ENCODE data around the gene LINGO1.
A peak's percentile ranks its signal among the peaks of the same experiment; 100 is the strongest.

The LINGO1 gene

DNA sequence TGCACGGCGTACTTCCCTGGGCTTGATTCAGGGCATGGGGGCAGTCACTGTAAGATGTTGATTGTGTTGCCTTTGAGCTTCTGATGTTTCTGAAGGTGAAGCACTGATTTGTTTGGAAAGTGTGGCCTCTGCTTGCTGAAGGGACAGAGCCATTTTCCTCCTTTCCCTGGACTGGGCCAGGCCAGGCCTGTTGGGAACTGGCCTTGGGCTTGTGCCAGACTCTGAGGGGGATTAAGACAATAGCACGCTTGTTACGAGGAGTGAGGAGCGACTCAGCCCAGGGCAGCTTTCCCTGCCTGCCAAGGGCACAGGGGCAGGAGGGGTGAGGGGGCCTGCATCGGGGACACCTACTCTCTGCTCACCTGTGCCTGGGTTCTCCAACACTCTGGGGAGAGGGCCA is 42.9 kb downstream of the LINGO1 start:
- DNase-seq, result no peak

DNA sequence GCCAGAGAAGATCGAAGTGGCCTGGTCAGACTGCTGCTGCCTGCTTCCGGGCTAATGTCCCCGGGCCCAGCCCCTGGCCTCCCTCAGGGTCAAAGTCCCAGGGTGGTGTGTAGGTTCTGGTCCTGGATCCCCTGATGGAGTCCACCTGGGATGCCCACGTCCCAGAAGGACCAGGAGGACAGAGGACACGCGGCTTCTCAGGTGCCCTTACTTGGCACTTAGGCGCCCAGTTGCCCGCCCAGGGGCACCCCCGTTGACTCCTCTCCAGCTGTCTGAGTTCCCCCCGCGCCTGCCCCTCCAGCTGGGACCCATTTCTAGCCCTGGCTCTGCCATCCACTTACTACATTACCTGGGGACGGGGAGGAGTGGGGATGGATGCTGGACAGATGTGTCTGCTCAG is 44.6 kb downstream of the LINGO1 start:
- no peak for DNase-seq

DNA sequence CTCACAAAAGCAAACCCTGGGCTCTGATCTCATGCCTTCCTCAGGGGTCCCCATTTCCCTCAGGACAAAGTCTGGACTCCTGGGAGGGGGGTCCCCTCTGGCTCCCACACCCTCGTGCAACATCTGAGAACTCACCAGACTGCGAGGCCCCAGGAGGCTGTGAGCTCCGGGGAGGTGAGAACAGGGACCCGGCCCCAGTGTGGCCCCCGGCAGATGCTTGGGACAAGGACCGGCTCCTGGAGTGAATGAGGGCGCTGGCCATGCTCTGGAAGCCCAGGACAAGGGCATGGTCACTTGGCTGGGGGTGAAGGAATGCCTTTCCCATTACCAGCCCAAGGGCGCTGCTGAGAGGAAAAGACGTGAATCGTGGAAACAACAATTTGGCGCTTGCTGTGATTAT is 48.0 kb downstream of the LINGO1 start:
- DNase-seq, result no peak

DNA sequence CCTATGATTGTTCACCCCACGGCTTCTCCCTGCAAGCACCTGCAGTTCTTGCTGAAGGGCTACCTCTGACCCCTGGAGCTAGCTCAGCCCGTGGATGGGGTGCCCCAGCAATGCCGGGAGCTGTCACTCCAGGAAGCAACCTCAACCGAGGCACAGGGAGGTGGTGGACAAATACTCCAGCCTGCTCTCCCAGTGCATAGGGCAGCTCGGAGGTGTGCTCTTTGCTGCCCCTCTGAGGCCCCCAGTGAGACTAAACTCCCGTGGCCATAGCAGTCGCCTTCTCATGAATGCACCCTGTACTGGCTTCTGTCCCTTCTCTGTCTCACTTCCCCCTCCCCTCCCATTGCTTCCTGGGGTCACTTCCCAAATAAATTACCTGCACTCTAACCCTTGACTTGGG is 48.5 kb downstream of the LINGO1 start:
- DNase-seq, result no peak

- DNase-seq, result peak; percentile 57
Measured at GRCh38 chr15:77582763-77583162, 49.9 kb downstream of the LINGO1 start.

GRCh38 chr15:77581896-77582569 is 50.7 kb downstream of the LINGO1 start:
- DNase-seq, result no peak

- peak; percentile 88 for DNase-seq
Measured at GRCh38 chr15:77580996-77581682, 51.6 kb downstream of the LINGO1 start.

- DNase-seq, result no peak
Measured at GRCh38 chr15:77579498-77580188, 53.1 kb downstream of the LINGO1 start.

DNA sequence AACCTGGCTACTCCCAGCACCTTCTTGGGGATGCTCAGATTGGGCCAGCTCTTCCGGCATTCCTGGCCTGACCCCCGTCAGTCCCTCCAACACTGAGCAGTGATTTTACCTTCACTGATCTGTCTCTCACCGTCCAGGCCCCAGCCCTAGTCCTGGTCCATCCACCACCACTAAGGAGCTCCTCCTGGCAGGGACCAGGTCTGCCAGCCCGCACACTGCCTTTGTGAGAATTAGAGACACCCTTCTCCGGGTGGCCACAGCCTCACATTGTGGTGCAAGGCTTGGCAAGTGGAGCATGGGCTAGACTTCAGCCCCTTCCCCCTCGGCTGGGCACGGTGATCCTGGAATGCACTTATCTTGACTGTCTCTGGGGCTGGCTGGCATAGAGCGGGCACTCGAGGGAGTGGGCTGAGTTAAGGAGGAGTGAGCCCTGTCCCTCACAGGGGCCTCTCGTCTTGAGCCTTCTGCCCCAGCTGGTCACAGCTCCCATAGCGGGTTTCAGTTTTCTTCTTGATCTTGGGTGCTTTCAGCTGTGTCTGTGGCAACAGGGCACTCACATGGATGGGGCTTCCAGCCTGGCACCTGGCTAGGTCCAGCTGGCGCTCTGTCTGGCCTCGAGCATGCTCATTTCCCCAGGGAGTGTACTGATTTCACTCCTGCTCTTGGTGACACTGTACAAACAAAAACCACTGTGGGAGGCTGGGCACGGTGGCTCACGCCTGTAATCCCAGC is 53.9 kb downstream of the LINGO1 start:
- peak; percentile 85 for DNase-seq

DNA sequence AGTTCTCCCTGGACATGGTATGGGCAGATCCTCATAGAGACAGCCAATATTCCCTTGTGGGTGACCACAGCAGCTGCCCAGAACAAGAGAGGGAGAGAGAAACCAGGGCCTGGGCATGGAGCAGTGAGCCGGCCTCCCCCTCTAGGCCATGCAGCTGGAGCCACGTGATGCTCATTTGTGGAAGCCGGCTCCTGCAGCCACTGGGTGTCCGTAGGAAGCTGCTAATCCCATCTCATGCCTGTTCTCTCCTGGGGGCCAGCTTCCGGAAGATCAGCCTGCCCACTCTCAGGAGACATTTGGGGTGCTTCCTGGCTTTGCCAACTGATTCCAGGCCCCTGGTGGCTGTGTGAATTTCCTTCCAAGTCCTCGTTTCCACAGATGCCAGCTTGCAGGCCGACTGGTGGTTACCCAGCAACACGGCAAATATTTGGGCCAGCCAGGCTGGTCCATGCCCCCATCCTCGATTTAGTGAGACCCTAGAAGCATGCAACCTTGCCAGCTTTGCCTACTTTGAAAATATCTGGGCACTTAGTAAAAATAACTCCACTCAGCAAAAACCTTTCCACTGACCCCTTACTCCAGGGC is 55.3 kb downstream of the LINGO1 start:
- DNase-seq, result no peak

DNA sequence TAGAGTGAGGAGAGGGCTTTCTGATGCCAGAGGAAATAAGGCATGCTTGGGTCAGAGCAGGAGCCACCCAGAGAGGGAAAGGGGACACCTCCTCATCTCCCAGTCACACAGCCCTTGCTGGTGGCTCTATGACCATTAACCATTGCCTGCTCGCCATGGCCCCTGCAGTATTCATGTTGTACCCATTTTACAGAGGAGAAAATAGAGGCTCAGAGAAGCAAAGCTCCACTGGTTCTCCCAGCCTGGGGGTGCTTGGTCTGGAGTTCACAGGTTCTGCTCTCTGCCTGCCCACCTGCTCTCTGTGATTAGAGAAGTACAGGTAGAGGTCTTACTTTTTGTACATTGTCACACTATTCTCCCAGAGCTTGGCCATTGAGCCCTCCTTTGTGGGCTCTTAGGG is 56.2 kb downstream of the LINGO1 start:
- DNase-seq, result no peak

GRCh38 chr15:77575203-77575934 is 57.3 kb downstream of the LINGO1 start:
- no peak for DNase-seq

DNA sequence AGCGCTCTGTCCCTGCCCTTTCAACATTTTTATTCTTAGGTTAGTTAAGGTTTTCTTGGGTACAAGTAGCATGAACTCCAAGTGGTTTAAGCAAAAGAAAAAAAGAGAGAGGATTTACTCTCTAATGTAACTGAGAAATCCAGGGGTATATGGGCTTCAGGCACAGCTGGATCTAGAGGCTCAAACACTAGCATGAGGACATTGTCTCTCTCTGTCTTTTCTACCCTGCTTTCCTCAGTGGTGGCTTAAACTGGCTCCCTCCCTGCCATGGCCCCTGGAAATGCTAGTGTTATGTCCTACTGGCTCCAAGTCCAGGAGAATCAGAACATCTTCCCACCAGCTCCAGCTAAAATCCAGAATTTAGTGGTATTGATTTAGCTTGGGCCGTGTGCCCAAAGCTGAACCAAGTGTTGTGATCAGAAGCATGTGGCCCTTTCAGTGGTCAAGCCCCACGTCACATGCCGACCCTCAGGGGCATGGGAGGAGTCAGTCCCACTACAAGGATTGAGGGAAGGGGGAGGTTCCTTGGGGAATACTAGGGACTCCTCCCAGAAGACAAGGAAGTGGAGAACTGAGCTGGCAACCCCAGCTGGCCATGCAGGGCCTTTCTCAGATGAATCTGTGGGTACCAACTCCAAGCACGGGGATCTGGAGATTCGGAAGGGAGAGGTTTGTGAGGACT is 58.0 kb downstream of the LINGO1 start:
- no peak for DNase-seq

GRCh38 chr15:77573802-77574201 is 58.9 kb downstream of the LINGO1 start:
- peak; percentile 19 for DNase-seq

- no peak for DNase-seq
Measured at GRCh38 chr15:77572186-77572585, 60.5 kb downstream of the LINGO1 start.

DNA sequence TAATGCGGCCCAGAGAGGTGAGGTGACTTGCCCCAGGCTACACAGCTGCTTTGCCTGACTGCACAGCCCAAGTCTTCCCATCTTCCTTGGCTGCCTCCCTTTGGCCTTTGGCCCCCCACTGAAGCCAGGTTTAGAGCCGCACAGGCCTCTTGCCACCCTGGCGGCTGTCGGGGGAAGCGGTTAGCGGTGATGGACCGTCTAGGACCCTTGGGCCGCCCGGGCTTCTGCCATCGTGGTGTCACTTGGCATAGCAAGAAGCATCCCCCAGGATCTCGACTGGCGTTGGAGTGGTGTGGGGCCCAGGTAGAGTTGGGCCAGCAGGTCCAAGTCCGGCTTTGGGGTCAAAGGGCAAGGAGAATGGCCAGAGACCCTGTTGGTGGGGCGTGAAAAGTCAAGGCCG is 61.0 kb downstream of the LINGO1 start:
- no peak for DNase-seq

DNA sequence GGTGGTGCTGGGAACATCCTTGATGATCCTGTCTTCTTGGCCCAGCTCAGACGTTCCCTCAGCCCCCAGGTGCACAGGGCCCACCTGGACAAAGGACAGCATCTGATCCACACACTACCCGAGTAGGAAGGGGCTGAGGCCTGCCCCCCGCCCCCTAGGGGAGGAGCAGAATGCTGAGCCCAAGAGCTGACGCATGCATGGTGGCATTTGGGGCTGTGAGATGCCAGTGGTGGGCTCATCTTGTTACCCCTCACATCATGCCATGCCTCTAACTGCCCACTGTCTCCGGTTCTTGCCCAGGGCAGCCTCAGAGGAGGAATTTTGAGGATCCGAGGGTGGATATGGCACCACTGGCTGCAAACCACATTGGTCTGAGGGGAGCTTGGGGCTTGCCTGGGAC is 61.5 kb downstream of the LINGO1 start:
- no peak for DNase-seq

GRCh38 chr15:77569729-77570125 is 63.0 kb downstream of the LINGO1 start:
- DNase-seq, result peak; percentile 55

- DNase-seq, result no peak
Measured at GRCh38 chr15:77568973-77569728, 63.6 kb downstream of the LINGO1 start.

GRCh38 chr15:77568014-77568972 is 64.4 kb downstream of the LINGO1 start:
- DNase-seq, result no peak

Data from NCI-H2171 treated with DMSO at 0.1 percent for 48 hours (cell line).